Pancreas (tissue), 10 donors: ENCODE measurements around the gene JKAMP. TPM values are rescaled to one million over a fixed set of nuclear protein-coding genes. Genes with fewer than 3 reads are reported as not detected.

Experiments used
- ATAC-seq, 4 donors: fragments of 200-7000 bp; cut with Tn5 transposase; one replicate each; pipeline versions ENCODE4 v1.8.0 to v1.9.1; 2020; ENCODE audit warnings: mild to moderate bottlenecking in 4 of 4, moderate library complexity in 4 of 4
- DNase-seq, 6 donors: peaks; one replicate each; pipeline ENCODE4 v3.0.0-alpha.2; 2020
- FAIRE-seq: peaks from 2 replicates; lab custom pipeline; 2012; peaks lifted over from hg19 to GRCh38; lab: Jason Lieb, UNC
- H3K27ac ChIP-seq, 4 donors: fragments of 200-600 bp; sonication (generic); 1 replicate in 3 of 4; 2 replicates in 1 of 4; pipeline versions ENCODE4 v1.5.0 to v1.8.0; 2020
- H3K27me3 ChIP-seq, 4 donors: fragments of 200-600 bp; one replicate each; pipeline ENCODE4 v1.8.0; 2021
- H3K36me3 ChIP-seq, 3 donors: fragments of 200-600 bp; sonication (generic) in 1 of 3; one replicate each; pipeline versions ENCODE4 v1.5.0 to v1.8.0; 2020 to 2021
- H3K4me1 ChIP-seq, 3 donors: fragments of 200-600 bp; one replicate each; pipeline ENCODE4 v1.8.0; 2021
- H3K4me3 ChIP-seq, 4 donors: fragments of 200-600 bp; sonication (generic) in 2 of 4; one replicate each; pipeline versions ENCODE4 v1.5.0 to v1.8.0; 2020 to 2021
- H3K9me3 ChIP-seq, 4 donors: fragments of 200-600 bp; one replicate each; pipeline ENCODE4 v1.8.0; 2021
- WGBS, 2 donors: extraction: QIAGEN DNeasy Blood & Tissue Kit; methylation state at CpG; one replicate each; pipeline ENCODE4 v1.1.7; 2013; 5-methylcytosine and 5-hydroxymethylcytosine counted together
- intact Hi-C, 3 donors: fragments of 100-400 bp; cut with DNase I; formaldehyde crosslinking; loops; one replicate each; pipeline versions ENCODE4 v1.11.1 to v1.14.2; 2022
- polyA plus RNA-seq, 2 donors: library from polyadenylated mRNA; stranded (reverse); fragments of 200-250 nt; gene quantifications; one replicate each; pipeline ENCODE4 v1.2.3, GENCODE V29; 2013
- total RNA-seq, 6 donors: library from RNA; stranded (reverse); fragmentation: NEBNext Ultra II Directional in 4 of 6; extraction: Animal tissue kit (Norgen Biotek cat#: 25700) in 4 of 6; gene quantifications; one replicate each; pipeline versions ENCODE4 v1.2.1 to v1.2.4, GENCODE V29; 2021 to 2023
- TF ChIP-seq, protein P1 (sequence below), 4 donors: fragments of 200-600 bp; sonication (generic) in 3 of 4; IDR thresholded peaks; one replicate each; pipeline versions ENCODE4 v1.5.0 to v1.8.0; 2021; ENCODE audit warnings: antibody characterized with exemption in 4 of 4
- donor health status: healthy with polysubstance abuse.
- donor health status: DM: no; HTN: no; CAD: no; lungs with moderate emphysema.
- donor health status: DM: no; HTN: no; CAD: no.
- donor health status: control.
- donor health status: control.
- donor health status: Bipolar disorder and iron deficiency.
- donor health status: DM: yes; HTN: yes; CAD: no.
- donor health status: DM: no; HTN: no; CAD: no.
- donor health status: DM: no; HTN: no; CAD: no.
- donor health status: DM: yes; HTN: yes; CAD: no.

The JKAMP gene
- total and polyA plus RNA-seq, 8 donors: 7.7 to 32.1 (median 13.9) TPM

GRCh38 chr14:59538936-59539335 lies 54.6 kb downstream of the JKAMP start:
- no peak for FAIRE-seq
- WGBS, 2 donors: 84 to 94% methylated on average over 4 of the region's 4 CpGs
- H3K27me3 ChIP-seq: no peaks in the 10 kb centered on the region

GRCh38 chr14:59540852-59541251 lies 56.5 kb downstream of the JKAMP start:
- ATAC-seq (no peak), FAIRE-seq (no peak), DNase-seq (no peak)
- Histone ChIP-seq H3K4me1 (no peaks in the 10 kb centered on the region), H3K27ac (no peak overlapping the region), H3K36me3 (no peaks in the 10 kb centered on the region), H3K9me3 (no peaks in the 10 kb centered on the region), H3K4me3 (no peak overlapping the region), H3K27me3 (no peaks in the 10 kb centered on the region)
- 15 to 17% methylated on average over 1 of the region's 1 CpG for WGBS, 2 donors
- TF ChIP-seq, protein P1, sequence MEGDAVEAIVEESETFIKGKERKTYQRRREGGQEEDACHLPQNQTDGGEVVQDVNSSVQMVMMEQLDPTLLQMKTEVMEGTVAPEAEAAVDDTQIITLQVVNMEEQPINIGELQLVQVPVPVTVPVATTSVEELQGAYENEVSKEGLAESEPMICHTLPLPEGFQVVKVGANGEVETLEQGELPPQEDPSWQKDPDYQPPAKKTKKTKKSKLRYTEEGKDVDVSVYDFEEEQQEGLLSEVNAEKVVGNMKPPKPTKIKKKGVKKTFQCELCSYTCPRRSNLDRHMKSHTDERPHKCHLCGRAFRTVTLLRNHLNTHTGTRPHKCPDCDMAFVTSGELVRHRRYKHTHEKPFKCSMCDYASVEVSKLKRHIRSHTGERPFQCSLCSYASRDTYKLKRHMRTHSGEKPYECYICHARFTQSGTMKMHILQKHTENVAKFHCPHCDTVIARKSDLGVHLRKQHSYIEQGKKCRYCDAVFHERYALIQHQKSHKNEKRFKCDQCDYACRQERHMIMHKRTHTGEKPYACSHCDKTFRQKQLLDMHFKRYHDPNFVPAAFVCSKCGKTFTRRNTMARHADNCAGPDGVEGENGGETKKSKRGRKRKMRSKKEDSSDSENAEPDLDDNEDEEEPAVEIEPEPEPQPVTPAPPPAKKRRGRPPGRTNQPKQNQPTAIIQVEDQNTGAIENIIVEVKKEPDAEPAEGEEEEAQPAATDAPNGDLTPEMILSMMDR (IDR thresholded peaks at IDR 0.05): no peak
- intact Hi-C loops: no loop called here

More at GRCh38 chr14:59538936-59539335, 54.6 kb downstream of the JKAMP start:
- TF ChIP-seq, protein P1 (IDR thresholded peaks at IDR 0.05): no peak
- H3K4me3 ChIP-seq: no peak overlapping the region
- H3K27ac ChIP-seq: no peak overlapping the region
- ATAC-seq (no peak), DNase-seq (no peak)
- intact Hi-C loops: no loop called here
- no peaks in the 10 kb centered on the region for H3K36me3 ChIP-seq
- no peaks in the 10 kb centered on the region for H3K9me3 ChIP-seq
- no peaks in the 10 kb centered on the region for H3K4me1 ChIP-seq

- Histone ChIP-seq H3K36me3 (no peaks in the 10 kb centered on the region), H3K27me3 (no peaks in the 10 kb centered on the region), H3K9me3 (no peaks in the 10 kb centered on the region), H3K4me1 (no peaks in the 10 kb centered on the region), H3K4me3 (no peak overlapping the region), H3K27ac (no peak overlapping the region)
- DNase-seq (no peak), ATAC-seq (no peak), FAIRE-seq (no peak)
- intact Hi-C loops: no loop called here
- 67 to 75% methylated on average over 2 of the region's 2 CpGs for WGBS, 2 donors
- TF ChIP-seq, protein P1 (IDR thresholded peaks at IDR 0.05): no peak
Measured at GRCh38 chr14:59541731-59542130, 57.4 kb downstream of the JKAMP start.

GRCh38 chr14:59543873-59544272 lies 59.6 kb downstream of the JKAMP start:
- TF ChIP-seq, protein P1 (IDR thresholded peaks at IDR 0.05): no peak
- no peak for FAIRE-seq
- H3K4me3 ChIP-seq: no peak overlapping the region

DNA sequence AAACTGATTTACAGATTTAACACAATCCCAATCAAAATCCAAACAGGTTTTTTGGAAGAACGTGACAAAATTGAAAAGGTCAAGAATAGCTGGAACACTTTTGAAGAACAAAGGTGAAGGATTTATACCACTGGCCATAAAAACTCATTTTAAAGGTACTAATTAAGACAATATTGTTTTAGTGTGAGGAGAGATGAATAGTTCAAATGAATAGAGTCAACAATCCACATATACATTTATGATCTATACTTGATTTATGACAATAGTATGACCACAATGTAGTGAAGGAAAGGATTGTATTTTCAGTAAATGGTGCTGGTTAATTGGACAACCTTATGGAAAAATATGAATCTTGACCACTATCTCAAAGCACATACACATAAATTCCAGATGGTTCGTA lies 63.0 kb downstream of the JKAMP start:
- WGBS, 2 donors: 57 to 82% methylated on average over 2 of the region's 2 CpGs
- no peak overlapping the region for H3K4me3 ChIP-seq
- H3K9me3 ChIP-seq: no peaks in the 10 kb centered on the region
- TF ChIP-seq, protein P1 (IDR thresholded peaks at IDR 0.05): no peak
- FAIRE-seq: no peak
- no peaks in the 10 kb centered on the region for H3K4me1 ChIP-seq
- no peak for DNase-seq
- no peak overlapping the region for H3K27ac ChIP-seq
- no peaks in the 10 kb centered on the region for H3K36me3 ChIP-seq
- no peak for ATAC-seq
- intact Hi-C loops: no loop called here
- H3K27me3 ChIP-seq: no peaks in the 10 kb centered on the region

More at GRCh38 chr14:59543873-59544272, 59.6 kb downstream of the JKAMP start:
- H3K27ac ChIP-seq: no peak overlapping the region
- no peaks in the 10 kb centered on the region for H3K27me3 ChIP-seq
- intact Hi-C loops: no loop called here
- 44 to 51% methylated on average over 7 of the region's 7 CpGs for WGBS, 2 donors
- no peaks in the 10 kb centered on the region for H3K9me3 ChIP-seq
- ATAC-seq: no peak
- no peaks in the 10 kb centered on the region for H3K36me3 ChIP-seq
- H3K4me1 ChIP-seq: no peaks in the 10 kb centered on the region
- DNase-seq: no peak

Other genes with a start within 250 kb of the JKAMP start
- 1 to 10 TPM in 5 of 6 donors, under 1 TPM in 1; 0.93 to 2.0 (median 1.3) TPM for gene GPR135, start 19.1 kb upstream of the JKAMP start, total RNA-seq
- gene GPR135, start 19.1 kb upstream of the JKAMP start, polyA plus RNA-seq: 1 to 10 TPM; 1.0 to 1.3 TPM
- 10 to 100 TPM in 3 of 6 donors, 1 to 10 TPM in 3; 6.7 to 11.0 (median 8.8) TPM for gene L3HYPDH, start 109 bp upstream of the JKAMP start, total RNA-seq
- 10 to 100 TPM; 17.4 to 20.9 TPM for gene L3HYPDH, start 109 bp upstream of the JKAMP start, polyA plus RNA-seq
- gene CCDC175, start 92.3 kb downstream of the JKAMP start, total RNA-seq: not detected
- not detected for gene CCDC175, start 92.3 kb downstream of the JKAMP start, polyA plus RNA-seq